GM18511 (cell line): ENCODE data around the gene CMSS1.

Source experiments
- ATAC-seq: cut with Tn5 transposase; IDR thresholded peaks from one replicate; pipeline ENCODE4 v1.9.1; 2021; ENCODE audit warnings: mild to moderate bottlenecking, moderate library complexity; ENCODE audit not compliant: unreplicated experiment

Gene CMSS1

DNA sequence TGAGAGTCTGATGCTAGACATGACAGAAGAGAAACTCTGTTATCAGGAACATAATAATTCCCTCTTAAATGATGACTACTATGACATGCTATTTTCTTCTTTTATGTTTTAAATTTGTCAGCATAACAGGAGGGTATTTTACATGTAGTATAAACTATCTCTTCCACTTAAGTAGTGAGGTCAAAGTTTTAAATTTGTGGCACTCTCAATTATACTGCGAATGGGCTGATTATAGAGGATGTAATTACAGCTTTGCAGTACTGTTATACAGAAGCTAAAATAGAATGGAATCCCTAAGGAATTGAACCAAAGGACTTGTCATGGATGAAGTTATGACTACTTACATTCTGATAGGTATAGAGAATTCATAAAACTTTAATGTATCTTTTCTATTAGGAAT is 34.3 kb downstream of the CMSS1 start:
- no peak for ATAC-seq

DNA sequence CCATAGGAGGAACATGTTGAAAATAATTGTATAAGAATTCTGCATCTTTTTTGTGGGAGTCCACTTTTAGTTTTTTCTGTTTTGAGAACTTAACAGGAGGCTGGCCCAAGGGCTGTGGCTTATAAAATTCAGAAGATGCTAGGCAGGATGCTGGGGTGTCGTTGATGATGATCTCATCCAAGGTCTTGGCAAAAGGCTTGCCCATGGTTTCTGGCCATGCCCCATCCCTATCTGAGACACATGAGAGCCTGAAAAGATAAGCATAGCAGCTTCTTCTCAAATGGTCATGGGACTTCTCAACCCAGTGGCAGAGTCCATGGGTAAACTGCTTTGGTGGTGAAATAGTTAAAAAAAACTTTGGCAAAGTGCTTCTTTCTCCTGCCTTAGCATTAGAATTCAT is 35.2 kb downstream of the CMSS1 start:
- ATAC-seq = no peak

DNA sequence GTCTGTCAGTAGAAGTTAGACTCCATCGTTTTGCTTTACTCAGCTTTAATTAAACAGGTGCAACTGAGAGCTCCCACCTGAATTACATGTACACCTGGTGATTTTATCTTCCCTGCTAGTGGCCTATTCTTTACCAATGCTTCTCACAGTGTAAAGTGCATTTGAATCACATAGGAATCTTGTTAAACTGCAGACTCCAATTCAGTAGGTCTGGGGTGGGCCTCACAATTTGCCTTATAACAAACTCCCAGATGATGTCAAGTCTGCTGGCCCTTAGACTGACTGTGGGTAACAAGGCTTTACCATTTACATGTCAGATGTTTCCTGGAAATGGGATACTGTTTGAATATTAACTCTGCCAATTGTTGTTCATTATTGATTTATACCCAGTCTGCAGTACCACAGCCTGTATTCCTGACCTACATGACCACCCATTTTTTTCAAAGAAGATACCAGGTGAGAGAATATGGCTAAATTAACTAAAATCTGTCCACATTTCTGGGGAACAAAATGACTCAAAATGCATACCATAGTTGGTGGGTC is 37.2 kb downstream of the CMSS1 start:
- ATAC-seq = no peak

DNA sequence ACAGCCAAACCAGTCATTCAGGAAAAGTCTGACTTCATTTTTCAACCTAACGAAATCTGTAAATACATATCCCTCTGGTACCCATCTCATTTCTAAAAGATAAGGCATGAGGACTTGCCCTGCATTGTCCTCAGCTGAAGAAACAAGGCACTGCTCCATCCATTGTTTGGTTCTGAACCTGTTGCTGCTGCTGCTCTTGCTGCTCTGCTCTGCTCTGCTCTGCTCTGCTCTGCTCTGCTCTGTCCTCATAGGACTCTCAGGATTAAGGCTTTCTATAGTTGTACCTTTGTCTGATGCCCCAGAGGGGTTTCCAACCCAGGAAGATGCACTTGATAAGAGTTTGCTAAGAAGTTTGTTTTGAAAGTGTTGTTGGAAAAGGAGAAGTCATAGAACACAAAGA is 38.2 kb downstream of the CMSS1 start:
- no peak for ATAC-seq

DNA sequence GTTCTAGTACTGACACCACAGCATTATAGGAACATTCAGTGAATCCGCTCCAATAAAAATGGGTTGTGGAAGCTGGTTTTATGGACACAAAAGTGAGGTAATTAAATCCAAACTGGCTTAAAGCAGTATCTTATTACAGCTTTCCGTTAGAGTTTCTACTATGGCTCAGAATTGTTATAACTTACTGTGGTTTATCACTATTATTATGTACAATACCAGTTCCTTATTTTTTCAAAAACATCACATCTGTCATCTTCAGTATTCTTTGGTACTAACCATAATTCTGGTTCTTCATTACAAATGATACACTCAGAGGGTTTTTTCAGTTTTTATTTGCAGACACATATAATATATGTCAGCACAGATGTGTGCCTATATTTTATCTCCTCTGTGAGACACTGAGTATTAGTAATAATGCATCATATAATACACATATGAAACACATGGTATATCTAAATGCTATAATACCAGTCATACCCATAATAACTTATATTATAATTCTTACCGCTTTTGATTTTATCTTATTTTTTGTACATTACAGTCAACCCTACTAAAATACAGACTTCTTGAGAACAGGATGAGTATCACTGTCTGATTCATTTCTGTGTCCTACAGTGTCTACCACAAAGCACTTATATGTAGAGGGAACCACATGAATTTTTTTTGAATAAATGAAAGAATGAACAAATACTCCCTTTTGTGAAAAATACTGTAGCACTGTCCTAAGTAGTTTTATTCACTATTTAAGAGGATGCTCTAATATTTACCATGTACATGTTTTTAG is 39.0 kb downstream of the CMSS1 start:
- ATAC-seq = no peak

DNA sequence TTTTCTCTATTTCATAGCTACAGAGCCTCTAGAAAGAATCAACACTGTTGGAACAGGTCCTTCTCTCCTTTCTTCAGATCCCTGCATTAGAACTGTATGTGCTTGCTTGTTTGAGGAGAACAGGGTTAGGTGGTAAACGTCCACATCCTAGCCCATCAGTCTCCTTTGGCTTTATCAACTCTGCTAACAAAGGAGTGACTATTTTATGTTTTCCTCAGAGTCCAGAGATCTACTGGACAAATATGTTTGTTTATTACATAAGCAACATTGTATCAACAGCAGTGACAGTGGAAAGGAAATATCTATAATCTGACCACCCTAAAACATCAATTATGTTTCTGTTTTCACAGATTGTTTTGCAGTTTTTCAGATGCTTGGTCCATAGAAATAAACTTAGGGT is 39.6 kb downstream of the CMSS1 start:
- ATAC-seq = no peak

DNA sequence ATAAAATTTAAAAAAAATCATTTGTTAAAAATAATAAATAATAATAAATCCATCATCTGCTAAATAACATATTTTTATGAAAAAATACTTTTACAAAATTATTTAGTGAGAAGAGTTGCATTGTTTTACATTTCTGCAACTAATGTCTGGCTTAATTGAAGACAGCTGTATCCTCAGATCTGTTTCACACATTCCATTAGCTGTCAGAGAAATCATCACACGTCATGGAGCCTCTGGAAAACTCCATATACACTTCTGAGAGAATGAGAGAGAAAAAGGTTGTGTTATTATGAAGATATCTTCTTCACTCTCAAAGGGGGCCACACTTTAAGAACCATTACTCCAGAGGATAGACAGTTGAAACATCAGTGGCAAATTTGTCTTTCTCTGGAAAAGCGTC is 40.8 kb downstream of the CMSS1 start:
- no peak for ATAC-seq

DNA sequence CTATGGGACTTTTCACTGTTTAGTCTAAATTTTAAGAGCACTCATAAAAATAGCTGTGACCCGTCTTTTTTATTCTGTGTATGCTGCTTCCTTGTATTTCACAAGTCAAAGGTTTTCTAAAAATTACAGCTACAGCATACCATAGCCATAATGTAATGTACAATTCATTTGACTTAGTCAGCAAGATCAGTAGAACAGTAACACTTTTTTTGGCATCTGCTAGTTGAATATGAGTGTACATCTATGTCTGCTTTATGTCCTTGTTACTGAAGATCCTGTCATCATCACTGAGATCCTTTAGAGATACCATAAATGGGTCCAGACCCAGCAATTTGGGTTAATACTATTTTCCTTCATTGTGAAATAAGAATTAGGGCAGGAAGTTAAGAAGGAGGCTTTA is 42.2 kb downstream of the CMSS1 start:
- no peak for ATAC-seq

DNA sequence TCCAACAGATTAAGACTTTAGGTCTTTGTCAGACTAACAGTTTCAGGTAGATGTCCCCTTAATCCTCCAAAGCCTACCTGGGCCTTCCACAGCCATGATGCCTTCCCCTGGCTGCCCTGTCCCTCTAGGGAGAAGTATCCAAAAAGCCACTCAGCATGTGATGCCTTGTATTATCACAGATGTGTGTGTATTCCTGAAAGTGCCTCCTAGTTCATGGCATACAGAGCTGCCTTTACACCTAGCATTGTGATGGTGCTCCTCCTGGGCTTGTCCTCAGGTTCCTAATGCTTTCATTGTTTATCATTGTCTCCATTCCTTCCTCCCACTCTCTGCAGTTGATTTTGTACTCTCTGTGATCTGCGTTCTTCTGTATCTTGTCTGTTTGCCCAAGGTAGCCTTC is 43.6 kb downstream of the CMSS1 start:
- ATAC-seq = no peak

DNA sequence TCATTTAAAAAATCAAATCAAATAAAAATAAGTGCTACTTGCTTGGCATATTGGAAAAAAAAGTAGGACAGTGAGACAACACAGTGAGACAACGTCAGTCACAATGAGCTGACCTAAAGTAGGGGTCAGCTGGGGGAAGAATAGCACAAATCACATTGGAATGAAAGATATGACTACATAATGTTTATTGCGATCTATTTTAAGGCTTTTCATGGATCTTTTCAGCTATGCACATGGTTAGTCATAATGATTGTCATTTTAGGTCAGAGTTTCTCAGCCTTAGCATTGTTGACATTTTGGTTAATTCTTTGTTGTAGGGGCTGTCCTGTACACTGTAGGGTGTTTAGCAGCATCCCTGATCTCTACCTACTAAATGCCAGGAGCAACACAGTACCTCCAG is 44.5 kb downstream of the CMSS1 start:
- no peak for ATAC-seq

DNA sequence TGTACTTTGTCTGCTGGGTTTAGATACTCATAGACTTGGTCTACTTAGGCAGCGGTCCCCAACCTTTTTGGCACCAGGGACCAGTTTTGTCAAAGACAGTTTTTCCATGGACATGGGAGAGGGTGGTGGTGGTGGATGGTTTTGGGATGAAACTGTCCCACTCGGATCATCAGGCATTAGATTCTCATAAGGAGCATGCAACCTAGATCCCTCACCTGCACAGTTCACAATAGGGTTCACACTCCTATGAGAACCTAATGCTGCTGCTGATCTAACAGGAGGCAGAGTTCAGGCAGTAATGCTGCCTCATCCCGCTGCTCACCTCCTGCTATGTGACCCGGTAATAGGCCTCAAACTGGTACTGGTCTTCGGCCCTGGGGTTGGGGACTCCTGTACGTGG is 45.3 kb downstream of the CMSS1 start:
- ATAC-seq = no peak

DNA sequence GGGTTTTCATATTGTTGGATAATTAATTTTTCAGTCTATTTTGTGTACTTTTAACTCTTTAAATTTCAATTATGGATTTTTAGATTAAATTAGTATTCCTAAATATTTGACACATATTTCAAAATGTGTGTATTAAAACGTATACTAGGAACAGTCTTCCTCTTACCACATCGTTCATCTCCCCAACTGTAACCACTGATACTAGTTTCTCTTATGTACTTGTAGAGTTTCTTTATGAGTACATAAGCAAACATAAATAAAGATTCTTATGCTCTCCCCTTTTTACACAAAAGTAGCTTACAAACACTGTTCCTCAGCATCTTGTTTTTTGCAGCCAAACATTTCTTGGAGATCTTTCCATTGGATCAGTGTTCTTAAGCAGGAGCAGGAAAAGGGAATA is 45.9 kb downstream of the CMSS1 start:
- ATAC-seq = no peak

DNA sequence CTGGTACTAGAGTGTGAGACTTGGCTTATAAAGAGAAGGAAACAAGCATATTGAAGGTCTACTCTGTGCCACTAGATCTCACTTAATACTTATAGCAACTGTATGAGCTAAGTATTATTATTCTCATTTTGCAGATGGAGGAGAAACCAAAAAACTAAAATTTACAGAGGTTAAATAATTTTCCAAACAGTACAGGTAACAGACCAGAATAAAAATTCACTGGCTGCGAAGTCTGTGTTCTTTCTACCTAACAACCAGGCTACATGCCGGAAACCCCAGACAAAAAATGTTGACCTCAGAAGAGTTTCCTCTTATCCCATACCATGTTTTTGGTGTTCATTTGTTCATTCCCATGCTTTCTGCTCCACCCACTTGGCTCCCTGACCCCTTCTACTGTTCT is 46.6 kb downstream of the CMSS1 start:
- ATAC-seq = no peak

DNA sequence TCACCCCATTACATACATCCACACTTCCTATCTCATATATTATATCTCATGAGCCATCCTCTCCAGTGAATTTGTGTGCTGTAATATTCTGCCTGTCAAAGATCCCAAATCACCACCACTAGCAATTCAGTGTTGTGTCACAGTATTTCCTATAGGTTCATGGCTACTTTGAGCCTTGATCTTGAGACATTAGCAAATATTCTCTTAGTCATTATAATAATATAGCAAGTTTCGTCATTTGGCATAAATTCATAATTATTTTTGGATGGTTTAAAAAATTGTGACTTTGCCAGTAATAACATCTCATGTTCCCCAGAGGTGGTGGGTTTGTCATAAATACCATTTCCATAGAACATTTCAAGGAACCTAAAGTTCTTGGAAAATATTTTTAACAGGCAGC is 47.7 kb downstream of the CMSS1 start:
- ATAC-seq = no peak

DNA sequence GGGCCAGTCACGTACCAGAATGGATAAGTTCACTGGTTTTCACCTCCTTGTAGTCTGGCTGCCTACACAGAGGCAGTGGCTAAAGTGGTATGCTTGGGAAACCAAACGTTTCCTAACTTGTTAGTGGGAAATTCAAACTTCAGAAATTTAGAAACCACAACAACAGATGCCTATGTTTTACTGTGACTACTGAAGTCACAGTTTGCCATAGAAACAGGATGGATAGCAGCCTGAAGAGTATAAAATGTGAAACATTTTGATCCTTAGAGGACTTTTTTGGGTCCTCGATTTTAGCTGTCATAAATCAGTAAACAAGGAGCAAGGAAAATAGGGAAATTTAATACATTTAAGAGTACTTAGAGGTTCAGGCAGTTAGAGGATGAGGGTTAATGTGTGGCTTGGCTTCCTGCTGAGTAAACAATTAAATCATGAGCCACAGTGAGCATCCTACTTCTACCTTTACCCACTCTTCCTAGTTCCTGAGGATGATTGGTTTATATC is 48.6 kb downstream of the CMSS1 start:
- ATAC-seq = no peak

DNA sequence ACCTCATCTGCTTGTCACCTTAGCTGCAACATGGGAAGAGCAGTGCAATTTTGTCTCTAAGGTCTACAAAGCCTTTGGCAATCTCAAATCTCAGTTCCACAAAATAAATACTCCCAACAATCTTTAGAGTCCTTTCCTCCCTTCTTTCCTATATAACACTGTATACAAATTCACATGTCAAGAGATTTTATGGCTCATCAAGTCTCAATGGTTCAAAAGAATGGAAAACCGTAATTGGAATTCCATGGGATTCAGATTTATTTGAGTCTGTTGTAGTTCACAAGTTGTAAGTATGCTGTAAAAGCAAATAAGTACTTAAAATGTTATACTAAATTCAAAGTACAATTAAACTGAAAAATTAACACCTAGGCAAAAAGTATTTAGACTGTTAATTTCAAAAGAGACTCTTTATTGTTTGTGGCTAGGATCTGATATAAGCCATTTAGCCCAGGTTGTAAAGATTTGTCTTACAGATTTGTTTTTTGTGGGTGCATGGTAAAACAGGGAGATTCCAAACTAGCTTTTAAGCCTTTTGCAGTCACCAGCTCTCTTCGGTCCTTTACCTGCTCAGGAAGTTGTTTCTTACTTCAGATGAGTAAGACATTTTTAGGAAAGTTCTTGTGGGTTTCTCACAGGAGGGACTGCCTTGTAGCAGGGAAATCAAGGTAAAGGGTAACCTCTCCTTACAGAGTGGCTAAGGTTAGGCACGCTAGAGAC is 50.1 kb downstream of the CMSS1 start:
- ATAC-seq = no peak

DNA sequence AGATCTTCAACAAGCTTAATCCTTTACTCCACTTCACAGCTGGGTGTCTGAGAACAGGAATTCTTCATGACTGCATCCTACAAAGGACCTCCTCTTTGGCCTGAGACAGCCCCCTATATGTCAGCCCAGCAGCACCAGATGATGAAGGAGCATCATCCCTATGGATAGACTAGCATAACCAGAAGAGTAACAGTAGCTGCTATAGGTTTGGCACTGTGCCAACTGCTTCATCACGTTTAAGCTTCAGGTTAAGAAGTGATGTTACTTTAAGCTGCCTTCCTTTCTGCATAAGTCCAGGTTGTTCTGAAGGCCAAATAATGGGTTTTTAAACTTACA is 50.6 kb downstream of the CMSS1 start:
- no peak for ATAC-seq

DNA sequence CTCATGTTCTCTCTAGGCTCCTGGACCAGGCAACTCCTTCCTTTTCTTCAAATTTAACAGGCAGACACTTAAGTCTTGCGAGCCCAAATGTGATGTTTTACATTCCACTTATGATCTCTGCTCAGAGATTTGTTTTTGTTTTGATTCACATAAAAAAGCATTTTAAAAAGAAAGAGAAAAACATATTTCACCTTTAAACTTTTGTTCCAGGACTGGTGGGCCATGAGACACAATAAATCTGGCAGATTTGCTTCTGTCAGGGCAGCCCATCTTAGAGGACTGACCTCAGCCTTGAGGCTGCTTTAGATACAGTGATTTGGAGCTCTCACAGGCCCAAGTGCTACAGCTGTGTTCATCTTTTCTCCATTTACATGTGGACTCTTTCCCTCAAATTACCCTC is 52.0 kb downstream of the CMSS1 start:
- ATAC-seq = no peak

DNA sequence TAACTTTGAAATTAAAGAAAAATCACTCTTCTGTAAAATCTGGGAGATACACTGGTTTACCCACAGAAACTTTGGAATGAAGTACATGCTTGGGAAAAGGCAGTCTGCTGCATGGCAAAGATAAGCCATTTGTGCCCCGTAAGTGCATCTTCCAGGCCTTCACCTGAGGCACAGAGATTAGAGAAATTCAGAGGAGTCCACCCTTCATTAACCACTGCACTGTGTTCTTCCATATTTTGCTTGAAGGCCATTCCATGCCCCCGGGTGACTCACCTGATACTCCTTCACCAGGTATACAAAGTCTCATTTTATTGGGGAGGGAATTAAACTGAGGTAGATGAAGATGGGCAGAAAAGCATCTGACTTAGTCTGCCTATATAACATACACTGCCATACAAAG is 53.0 kb downstream of the CMSS1 start:
- no peak for ATAC-seq

DNA sequence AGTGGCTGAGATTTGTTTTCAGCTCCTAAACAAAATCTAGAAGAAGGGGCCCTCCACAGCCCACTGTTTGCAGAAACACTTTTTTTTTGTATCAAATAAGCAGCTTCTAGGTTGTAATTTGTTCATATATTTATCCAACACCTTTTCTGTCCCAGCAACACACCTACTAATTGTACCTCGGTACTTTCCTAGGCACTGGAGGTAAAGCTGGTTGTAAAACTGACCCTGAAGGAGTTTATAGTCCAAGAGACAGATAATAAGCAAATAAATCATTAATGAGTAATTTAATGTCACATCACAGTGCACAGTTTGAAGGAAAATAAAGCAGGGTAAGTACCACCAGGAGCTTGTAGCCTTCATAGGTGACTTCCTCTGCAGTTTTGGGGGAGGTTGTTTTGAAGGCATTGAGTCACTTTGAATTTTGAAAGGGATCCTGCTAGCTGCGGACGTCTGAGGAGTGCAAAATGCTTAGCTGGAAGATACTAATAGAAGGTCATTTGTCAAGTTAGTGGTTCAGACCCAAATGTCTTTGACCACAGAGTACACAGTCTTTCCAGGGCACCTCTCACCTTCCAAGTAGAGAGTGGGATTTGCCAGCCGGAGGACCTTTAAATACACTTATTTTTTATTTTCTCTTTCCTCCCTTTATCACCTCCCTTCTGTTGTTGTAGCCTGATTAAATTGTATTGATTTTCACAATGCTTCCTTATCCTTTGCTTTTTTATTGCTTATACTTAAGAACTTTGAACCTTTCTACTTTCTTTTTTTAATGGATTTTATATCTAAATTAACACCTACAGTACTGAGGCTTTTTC is 53.8 kb downstream of the CMSS1 start:
- no peak for ATAC-seq

DNA sequence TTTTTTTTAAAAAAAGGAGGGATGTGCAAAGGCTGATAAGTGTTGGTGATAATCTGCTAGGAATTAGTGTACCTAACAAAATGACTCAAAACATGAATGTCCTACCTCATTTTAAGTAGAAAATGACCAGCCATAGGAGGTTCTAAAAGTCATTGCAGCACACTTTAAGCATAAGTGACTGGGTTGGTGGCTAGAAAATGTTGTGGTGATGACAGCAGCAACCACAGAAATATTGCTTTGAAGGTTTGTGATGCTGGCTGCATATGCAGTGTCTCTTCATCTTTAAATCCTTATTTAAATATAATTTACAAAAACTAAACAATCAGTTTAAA is 55.2 kb downstream of the CMSS1 start:
- ATAC-seq = peak; percentile 54
